ENCODE results near the gene AMPH. TPM values are rescaled to one million over a fixed set of nuclear protein-coding genes. Genes with fewer than 3 reads are reported as not detected.
A peak's percentile ranks its signal among the peaks of the same experiment; 100 is the strongest.
"Not testable (repeated sequence)": the region's sequence is repeated elsewhere in the genome, so short reads cannot be mapped to it uniquely, and the experiment has no call there.

The AMPH gene
- total and polyA plus RNA-seq, 2 donors (not counting 1 experiment from before 2014, with no cell fraction given) = 2.4 to 3.6 TPM

DNA sequence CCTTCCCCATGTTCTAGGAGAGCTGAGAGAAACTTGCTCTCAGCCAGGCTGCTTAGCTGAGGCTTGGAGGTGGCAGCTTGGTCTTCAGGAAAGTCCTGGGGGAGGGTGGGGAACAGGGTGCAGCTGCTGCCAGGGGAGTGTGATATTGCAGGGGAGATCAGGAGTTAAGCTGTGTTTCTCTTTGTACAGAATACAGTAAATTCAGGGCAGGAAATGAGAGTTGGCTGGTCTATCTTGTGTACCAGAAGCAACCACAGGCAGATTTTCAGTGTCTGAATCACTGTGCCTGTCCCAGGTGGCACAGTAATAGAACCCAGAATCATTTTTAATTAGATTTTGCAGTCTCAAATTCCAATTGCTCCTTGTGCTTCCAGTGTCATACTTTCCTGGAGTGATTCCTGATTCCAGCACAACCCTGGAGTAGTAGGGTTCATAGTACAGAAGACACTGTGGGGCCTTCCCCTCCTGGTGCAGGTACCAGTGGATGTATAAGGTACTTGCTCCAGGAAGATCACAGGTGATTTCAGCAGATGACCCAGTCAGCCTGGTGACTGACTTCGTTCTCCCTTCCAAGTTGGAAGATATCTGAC is 263.8 kb downstream of the AMPH start:
- Histone ChIP-seq H3K27me3 (ENCODE audit: control insufficient read depth, insufficient read depth, low read length) (no peaks in the 10 kb centered on the region), H3K9me3 (ENCODE audit: control insufficient read depth, insufficient read depth, low read depth, low read length) (no peaks in the 10 kb centered on the region), H3K79me2 (ENCODE audit: control insufficient read depth, insufficient read depth, low read length) (no peaks in the 10 kb centered on the region), H4K20me1 (ENCODE audit: control insufficient read depth, extremely low read depth, insufficient read depth, low read length) (no peaks in the 10 kb centered on the region), H3K9ac (ENCODE audit: insufficient read depth, low read length) (no peak overlapping the region), H3K4me2 (ENCODE audit: extremely low read depth, insufficient read depth, low read length) (no peak overlapping the region), H2AFZ (ENCODE audit: low read length) (no peak overlapping the region), H3K27ac (ENCODE audit: insufficient read depth, low read length) (no peak overlapping the region), H3K4me3 (replicated peaks in 1 of 4; ENCODE audit: control extremely low read depth in 1 of 4, insufficient read depth in 1 of 4, low read depth in 3 of 4, low read length in 4 of 4) (no peak overlapping the region), H3K36me3 (ENCODE audit: control insufficient read depth, insufficient read depth, low read length) (no peaks in the 10 kb centered on the region), H3K4me1 (ENCODE audit: control insufficient read depth, extremely low read depth, insufficient read depth, low read length) (no peaks in the 10 kb centered on the region)
- DNase-seq (ENCODE audit: low read depth in 2 of 2) = peak in 1 of 2 donors; percentile 9
- no peak for TF ChIP-seq EZH2 (IDR thresholded peaks at IDR 0.05; ENCODE audit: low read length, missing control alignments)
- TF ChIP-seq, protein P1, sequence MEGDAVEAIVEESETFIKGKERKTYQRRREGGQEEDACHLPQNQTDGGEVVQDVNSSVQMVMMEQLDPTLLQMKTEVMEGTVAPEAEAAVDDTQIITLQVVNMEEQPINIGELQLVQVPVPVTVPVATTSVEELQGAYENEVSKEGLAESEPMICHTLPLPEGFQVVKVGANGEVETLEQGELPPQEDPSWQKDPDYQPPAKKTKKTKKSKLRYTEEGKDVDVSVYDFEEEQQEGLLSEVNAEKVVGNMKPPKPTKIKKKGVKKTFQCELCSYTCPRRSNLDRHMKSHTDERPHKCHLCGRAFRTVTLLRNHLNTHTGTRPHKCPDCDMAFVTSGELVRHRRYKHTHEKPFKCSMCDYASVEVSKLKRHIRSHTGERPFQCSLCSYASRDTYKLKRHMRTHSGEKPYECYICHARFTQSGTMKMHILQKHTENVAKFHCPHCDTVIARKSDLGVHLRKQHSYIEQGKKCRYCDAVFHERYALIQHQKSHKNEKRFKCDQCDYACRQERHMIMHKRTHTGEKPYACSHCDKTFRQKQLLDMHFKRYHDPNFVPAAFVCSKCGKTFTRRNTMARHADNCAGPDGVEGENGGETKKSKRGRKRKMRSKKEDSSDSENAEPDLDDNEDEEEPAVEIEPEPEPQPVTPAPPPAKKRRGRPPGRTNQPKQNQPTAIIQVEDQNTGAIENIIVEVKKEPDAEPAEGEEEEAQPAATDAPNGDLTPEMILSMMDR (conservative IDR thresholded peaks at IDR 0.05 in 1 of 2, IDR thresholded peaks at IDR 0.05 in 1 of 2; ENCODE audit: low read depth in 1 of 2, low read length in 2 of 2) = no peak

DNA sequence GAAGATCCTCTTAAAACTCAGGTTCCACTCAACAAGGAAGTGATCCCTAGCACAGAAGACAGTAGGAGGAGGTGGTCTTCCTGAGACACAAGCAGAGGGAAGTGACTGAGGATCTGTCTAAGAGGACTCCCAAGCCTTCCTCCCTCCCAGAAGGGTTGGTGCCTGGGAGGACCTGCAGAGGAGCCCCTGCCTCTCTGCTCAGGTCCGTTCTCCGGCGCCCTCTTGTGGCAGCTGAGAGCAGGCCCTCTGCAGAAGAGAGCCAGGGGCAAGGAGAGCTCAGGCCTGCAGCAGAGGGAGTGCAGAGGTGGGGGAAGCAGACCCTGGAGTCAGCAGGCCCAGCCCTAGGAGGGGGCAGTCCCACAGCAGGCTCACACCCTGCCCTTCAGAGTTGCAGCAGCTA is 267.8 kb downstream of the AMPH start:
- H3K36me3 ChIP-seq (ENCODE audit: control insufficient read depth, insufficient read depth, low read length); H3K9me3 ChIP-seq (ENCODE audit: control insufficient read depth, insufficient read depth, low read depth, low read length); H3K79me2 ChIP-seq (ENCODE audit: control insufficient read depth, insufficient read depth, low read length); H2AFZ ChIP-seq (ENCODE audit: low read length); H3K4me2 ChIP-seq (ENCODE audit: extremely low read depth, insufficient read depth, low read length); H3K27ac ChIP-seq (ENCODE audit: insufficient read depth, low read length); H3K27me3 ChIP-seq (ENCODE audit: control insufficient read depth, insufficient read depth, low read length); H3K4me3 ChIP-seq (replicated peaks in 1 of 4; ENCODE audit: control extremely low read depth in 1 of 4, insufficient read depth in 1 of 4, low read depth in 3 of 4, low read length in 4 of 4); H3K9ac ChIP-seq (ENCODE audit: insufficient read depth, low read length); H3K4me1 ChIP-seq (ENCODE audit: control insufficient read depth, extremely low read depth, insufficient read depth, low read length); H4K20me1 ChIP-seq (ENCODE audit: control insufficient read depth, extremely low read depth, insufficient read depth, low read length): not testable (repeated sequence)
- TF ChIP-seq, protein P1 (conservative IDR thresholded peaks at IDR 0.05 in 1 of 2, IDR thresholded peaks at IDR 0.05 in 1 of 2; ENCODE audit: low read depth in 1 of 2, low read length in 2 of 2) = peak; percentile 38 to 41
- DNase-seq (ENCODE audit: low read depth in 2 of 2) = peak in 1 of 2 donors; percentile 9

DNA sequence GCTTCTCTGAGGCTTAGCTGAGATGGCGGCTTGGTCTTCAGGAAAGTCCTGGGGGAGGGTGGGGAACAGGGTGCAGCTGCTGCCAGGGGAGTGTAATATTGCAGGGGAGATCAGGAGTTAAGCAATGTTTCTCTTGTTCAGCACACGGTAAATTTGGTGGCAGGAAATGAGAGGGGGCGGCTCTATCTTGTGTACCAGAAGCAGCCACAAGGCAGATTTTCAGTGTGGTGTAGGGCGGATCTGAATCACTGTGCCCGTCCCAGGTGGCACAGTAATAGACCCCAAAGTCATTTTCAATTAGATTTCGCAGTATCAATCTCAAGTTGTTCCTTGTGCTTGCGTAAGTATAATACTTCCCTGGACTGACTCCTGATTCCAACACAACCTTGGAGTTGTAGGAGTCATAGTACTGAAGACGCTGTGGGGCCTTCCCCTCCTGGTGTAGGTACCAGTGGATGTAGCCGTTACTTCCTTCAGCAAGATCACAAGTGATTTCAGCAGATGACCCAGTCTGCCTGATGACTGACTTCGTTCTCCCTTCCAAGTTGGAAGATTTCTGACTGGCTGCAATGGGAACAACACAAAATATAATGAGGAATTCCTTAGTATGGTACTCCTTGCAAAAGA is 268.4 kb downstream of the AMPH start:
- not testable (repeated sequence) for H3K79me2 ChIP-seq (ENCODE audit: control insufficient read depth, insufficient read depth, low read length); H3K4me1 ChIP-seq (ENCODE audit: control insufficient read depth, extremely low read depth, insufficient read depth, low read length)

More for the DNA sequence above, 268.4 kb downstream of the AMPH start:
- H4K20me1 ChIP-seq (ENCODE audit: control insufficient read depth, extremely low read depth, insufficient read depth, low read length); H3K27me3 ChIP-seq (ENCODE audit: control insufficient read depth, insufficient read depth, low read length); H3K9ac ChIP-seq (ENCODE audit: insufficient read depth, low read length); H3K9me3 ChIP-seq (ENCODE audit: control insufficient read depth, insufficient read depth, low read depth, low read length); DNase-seq (ENCODE audit: low read depth in 2 of 2); H3K36me3 ChIP-seq (ENCODE audit: control insufficient read depth, insufficient read depth, low read length); H3K27ac ChIP-seq (ENCODE audit: insufficient read depth, low read length); H3K4me2 ChIP-seq (ENCODE audit: extremely low read depth, insufficient read depth, low read length); H3K4me3 ChIP-seq (replicated peaks in 1 of 4; ENCODE audit: control extremely low read depth in 1 of 4, insufficient read depth in 1 of 4, low read depth in 3 of 4, low read length in 4 of 4); H2AFZ ChIP-seq (ENCODE audit: low read length): not testable (repeated sequence)
